Measurements from ENCODE around the gene ANTXR2. TPM values are rescaled to one million over a fixed set of nuclear protein-coding genes. Genes with fewer than 3 reads are reported as not detected.

ANTXR2 gene
- total RNA-seq, 4 donors from 2014 or later: 33.5 to 57.8 (median 47.3) TPM

DNA sequence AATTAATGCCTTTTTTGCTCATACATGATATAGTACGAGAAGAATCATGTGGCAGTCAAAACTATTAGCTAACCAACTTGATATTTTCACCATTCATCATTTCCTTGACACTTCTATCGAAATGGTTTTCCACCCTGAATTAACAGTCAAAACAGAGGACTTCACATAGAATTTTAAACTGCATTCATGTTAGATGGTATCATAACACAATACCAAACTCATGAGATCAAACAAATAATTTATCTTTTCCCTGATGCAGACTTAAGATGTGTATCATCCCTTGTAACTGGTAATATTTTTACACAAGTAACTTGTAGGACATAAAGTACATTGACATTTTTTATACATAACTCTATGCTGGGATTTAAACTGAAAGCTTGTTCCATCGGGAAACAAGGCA is 18.2 kb upstream of the ANTXR2 start:
- H3K27ac ChIP-seq: no peak overlapping the region
- no peak overlapping the region for H3K4me3 ChIP-seq
- TF ChIP-seq, protein P1, sequence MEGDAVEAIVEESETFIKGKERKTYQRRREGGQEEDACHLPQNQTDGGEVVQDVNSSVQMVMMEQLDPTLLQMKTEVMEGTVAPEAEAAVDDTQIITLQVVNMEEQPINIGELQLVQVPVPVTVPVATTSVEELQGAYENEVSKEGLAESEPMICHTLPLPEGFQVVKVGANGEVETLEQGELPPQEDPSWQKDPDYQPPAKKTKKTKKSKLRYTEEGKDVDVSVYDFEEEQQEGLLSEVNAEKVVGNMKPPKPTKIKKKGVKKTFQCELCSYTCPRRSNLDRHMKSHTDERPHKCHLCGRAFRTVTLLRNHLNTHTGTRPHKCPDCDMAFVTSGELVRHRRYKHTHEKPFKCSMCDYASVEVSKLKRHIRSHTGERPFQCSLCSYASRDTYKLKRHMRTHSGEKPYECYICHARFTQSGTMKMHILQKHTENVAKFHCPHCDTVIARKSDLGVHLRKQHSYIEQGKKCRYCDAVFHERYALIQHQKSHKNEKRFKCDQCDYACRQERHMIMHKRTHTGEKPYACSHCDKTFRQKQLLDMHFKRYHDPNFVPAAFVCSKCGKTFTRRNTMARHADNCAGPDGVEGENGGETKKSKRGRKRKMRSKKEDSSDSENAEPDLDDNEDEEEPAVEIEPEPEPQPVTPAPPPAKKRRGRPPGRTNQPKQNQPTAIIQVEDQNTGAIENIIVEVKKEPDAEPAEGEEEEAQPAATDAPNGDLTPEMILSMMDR (IDR thresholded peaks at IDR 0.05): no peak
- no peak for TF ChIP-seq POLR2A (IDR thresholded peaks at IDR 0.05)
- H3K27me3 ChIP-seq: no peaks in the 10 kb centered on the region
- DNase-seq: no peak
- peaks cover 0 to under 1% (median 0%) of the 10 kb centered on the region in 4 donors for H3K4me1 ChIP-seq
- no peaks in the 10 kb centered on the region for H3K36me3 ChIP-seq
- no peaks in the 10 kb centered on the region for H3K9me3 ChIP-seq

DNA sequence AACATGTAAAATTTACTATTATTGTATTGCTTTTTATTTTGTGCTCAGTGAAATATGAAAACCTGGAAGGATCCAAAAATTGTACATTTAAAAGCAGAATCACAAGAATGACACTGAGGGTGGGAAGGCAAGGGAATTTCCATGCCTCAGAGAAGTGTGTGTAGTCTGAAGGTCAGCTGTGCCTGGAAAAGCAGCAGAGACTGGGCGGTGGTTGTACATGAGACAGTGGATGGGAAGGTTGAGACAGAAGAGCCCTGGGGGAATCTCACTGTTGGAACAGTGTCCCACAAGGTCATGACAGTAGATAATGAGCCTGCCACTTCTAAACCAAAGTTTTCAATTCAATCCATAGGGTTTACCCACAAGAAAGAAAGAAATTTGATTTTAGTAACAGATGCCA is 17.1 kb upstream of the ANTXR2 start:
- no peaks in the 10 kb centered on the region for H3K27me3 ChIP-seq
- H3K27ac ChIP-seq: no peak overlapping the region

DNA sequence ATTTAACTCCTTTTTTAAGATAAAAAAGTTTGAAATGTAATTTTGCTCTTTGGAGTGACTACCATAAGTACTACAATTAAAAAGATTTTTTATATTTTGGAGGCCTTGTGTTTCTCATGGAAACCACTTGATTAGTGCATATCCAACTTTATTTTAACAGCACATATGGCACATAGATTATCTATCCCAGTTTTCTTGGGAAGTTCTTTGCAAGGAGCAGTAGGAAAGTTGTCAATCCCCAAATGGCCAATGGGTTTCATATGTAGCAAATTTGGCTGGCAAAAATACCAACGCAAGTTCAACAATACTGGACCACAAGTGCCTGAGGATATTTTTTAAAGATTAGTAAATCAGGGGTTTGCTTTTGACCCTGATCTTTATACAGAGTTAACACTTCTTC is 15.4 kb upstream of the ANTXR2 start:
- Histone ChIP-seq H3K4me3 (no peak overlapping the region), H3K36me3 (no peaks in the 10 kb centered on the region), H3K9me3 (no peaks in the 10 kb centered on the region), H3K27ac (no peak overlapping the region), H3K27me3 (no peaks in the 10 kb centered on the region), H3K4me1 (no peaks in the 10 kb centered on the region)
- DNase-seq: no peak
- TF ChIP-seq, protein P1 (IDR thresholded peaks at IDR 0.05): no peak
- TF ChIP-seq POLR2A (IDR thresholded peaks at IDR 0.05): no peak

More for the DNA sequence above, 17.1 kb upstream of the ANTXR2 start:
- Histone ChIP-seq H3K4me1 (no peaks in the 10 kb centered on the region), H3K9me3 (no peaks in the 10 kb centered on the region), H3K4me3 (no peak overlapping the region), H3K36me3 (no peaks in the 10 kb centered on the region)
- DNase-seq: no peak
- TF ChIP-seq POLR2A (IDR thresholded peaks at IDR 0.05): no peak
- TF ChIP-seq, protein P1 (IDR thresholded peaks at IDR 0.05): no peak

DNA sequence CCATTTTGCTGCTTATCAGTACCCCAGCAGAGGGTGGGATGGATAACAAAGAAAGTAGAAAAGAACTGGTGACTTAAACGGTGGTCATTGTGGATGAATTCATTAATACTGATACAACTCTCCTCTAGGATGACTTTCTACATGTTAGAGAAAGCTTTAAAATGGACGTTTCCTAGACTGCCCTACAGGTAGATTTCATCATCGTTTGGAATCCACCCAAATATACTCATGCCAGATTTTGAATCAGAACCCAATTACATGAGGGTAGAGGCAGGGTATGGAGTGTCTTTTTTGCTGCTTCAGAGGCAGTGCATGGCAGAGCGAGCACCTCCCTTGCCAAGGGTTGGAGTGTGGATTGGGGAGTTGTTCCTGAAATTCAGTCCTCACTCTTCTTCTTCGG is 13.3 kb upstream of the ANTXR2 start:
- Histone ChIP-seq H3K27me3 (no peaks in the 10 kb centered on the region), H3K9me3 (no peaks in the 10 kb centered on the region), H3K4me1 (no peaks in the 10 kb centered on the region), H3K4me3 (no peak overlapping the region), H3K27ac (no peak overlapping the region), H3K36me3 (no peaks in the 10 kb centered on the region)
- no peak for DNase-seq
- TF ChIP-seq POLR2A (IDR thresholded peaks at IDR 0.05): no peak
- TF ChIP-seq, protein P1 (IDR thresholded peaks at IDR 0.05): no peak

DNA sequence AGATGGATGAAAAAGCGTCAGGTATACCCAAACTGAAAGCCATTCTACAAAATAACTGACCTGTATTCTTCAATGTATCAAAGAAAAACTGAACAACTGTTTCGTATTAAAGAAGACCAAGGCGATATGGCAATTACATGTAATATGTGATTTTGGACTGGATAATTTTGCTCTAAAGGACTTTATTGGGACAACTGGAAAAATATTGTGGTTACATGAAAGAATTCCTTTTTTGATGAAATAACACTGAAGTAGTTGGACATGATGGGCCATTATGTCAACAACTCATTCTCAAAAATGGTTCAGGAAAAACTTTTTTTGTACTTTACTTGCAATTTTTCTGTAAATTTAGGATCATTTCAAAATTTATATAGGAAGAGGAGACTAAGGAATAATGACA is 12.1 kb upstream of the ANTXR2 start:
- no peaks in the 10 kb centered on the region for H3K27me3 ChIP-seq
- H3K4me1 ChIP-seq: no peaks in the 10 kb centered on the region
- no peak for DNase-seq
- no peaks in the 10 kb centered on the region for H3K9me3 ChIP-seq
- no peak overlapping the region for H3K4me3 ChIP-seq
- no peaks in the 10 kb centered on the region for H3K36me3 ChIP-seq
- no peak overlapping the region for H3K27ac ChIP-seq
- TF ChIP-seq POLR2A (IDR thresholded peaks at IDR 0.05): no peak
- TF ChIP-seq, protein P1 (IDR thresholded peaks at IDR 0.05): no peak

DNA sequence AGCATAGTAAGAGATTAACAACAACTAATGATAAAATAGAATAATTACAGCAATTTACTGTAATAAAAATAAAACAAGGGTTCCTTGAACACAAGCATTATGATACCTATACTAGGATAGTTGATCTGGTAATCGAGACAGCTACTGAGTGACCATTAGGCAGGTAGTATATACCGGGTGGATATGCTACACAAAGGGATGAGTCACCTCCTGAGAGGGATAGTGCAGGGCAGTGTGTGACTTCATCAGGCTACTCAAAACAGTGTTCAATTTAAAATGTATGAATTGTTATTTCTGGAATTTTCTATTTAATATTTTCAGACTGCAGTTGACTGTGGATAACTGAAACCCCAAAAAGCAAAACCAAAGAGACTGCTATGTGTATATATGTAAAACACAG is 9.7 kb upstream of the ANTXR2 start:
- no peak overlapping the region for H3K27ac ChIP-seq
- H3K36me3 ChIP-seq: no peaks in the 10 kb centered on the region
- no peak for DNase-seq
- no peaks in the 10 kb centered on the region for H3K9me3 ChIP-seq
- TF ChIP-seq, protein P1 (IDR thresholded peaks at IDR 0.05): no peak
- TF ChIP-seq POLR2A (IDR thresholded peaks at IDR 0.05): no peak
- H3K27me3 ChIP-seq: no peaks in the 10 kb centered on the region
- no peaks in the 10 kb centered on the region for H3K4me1 ChIP-seq
- H3K4me3 ChIP-seq: no peak overlapping the region

All from Peyer's patch (tissue), 4 donors.